Breast epithelium (tissue), 3 donors: Measurements from ENCODE around the gene GPC5.

Experiments used
- CTCF ChIP-seq, 3 donors: fragments of 450-650 bp; IDR thresholded peaks; one replicate each; pipeline ENCODE4 v1.5.1; 2016 to 2017; ENCODE audit warnings: antibody characterized with exemption in 3 of 3, mild to moderate bottlenecking in 3 of 3, moderate library complexity in 3 of 3
- POLR2AphosphoS5 ChIP-seq, 3 donors: sonication (generic); formaldehyde crosslinking; IDR thresholded peaks; one replicate each; pipeline ENCODE4 v1.6.1; 2017; ENCODE audit warnings: antibody characterized with exemption in 3 of 3

- TF ChIP-seq POLR2AphosphoS5 (IDR thresholded peaks at IDR 0.05) = no peak
- TF ChIP-seq CTCF (IDR thresholded peaks at IDR 0.05) = no peak
These were observed 1166.5 kb downstream of the GPC5 start for GRCh38 chr13:92564942-92565341.
